ENCODE measurements around the gene RPLP2. TPM values are rescaled to one million over a fixed set of nuclear protein-coding genes. Genes with fewer than 3 reads are reported as not detected.

Gene RPLP2
- total RNA-seq, 2 donors from 2014 or later, result 170 to 221 TPM

- Histone ChIP-seq H3K9me3 (no peaks in the 10 kb centered on the region), H3K36me3 (no peaks in the 10 kb centered on the region), H3K27me3 (replicated peaks; ENCODE audit: insufficient read depth) (peaks cover under 1% of the 10 kb centered on the region), H3K4me1 (ENCODE audit: control insufficient read depth in 1 of 2, low read depth in 2 of 2) (peaks cover 0 to 16% of the 10 kb centered on the region in 2 donors), H3K4me3 (peak overlapping the region; percentile 47), H3K27ac (peak overlapping the region; percentile 15 to 41)
- ATAC-seq (ENCODE audit: insufficient number of reproducible peaks, low FRiP score, low read depth) (peak; percentile 58), DNase-seq (ENCODE audit: low spot score) (peak; percentile 47)
- TF ChIP-seq CTCF (IDR thresholded peaks at IDR 0.05), result peak; percentile 51
These were observed 26.2 kb upstream of the RPLP2 start for GRCh38 chr11:783581-784015.

- Histone ChIP-seq H3K4me3 (no peak overlapping the region), H3K4me1 (ENCODE audit: control insufficient read depth in 1 of 2, low read depth in 2 of 2) (peaks cover 0 to 16% of the 10 kb centered on the region in 2 donors), H3K36me3 (no peaks in the 10 kb centered on the region), H3K9me3 (no peaks in the 10 kb centered on the region), H3K27me3 (replicated peaks; ENCODE audit: insufficient read depth) (peaks cover 8% of the 10 kb centered on the region), H3K27ac (no peak overlapping the region)
- ATAC-seq (ENCODE audit: insufficient number of reproducible peaks, low FRiP score, low read depth) (no peak), DNase-seq (ENCODE audit: low spot score) (no peak)
- no peak for TF ChIP-seq CTCF (IDR thresholded peaks at IDR 0.05)
These were observed 23.3 kb upstream of the RPLP2 start for GRCh38 chr11:786235-787083.

GRCh38 chr11:787084-787675 lies 22.6 kb upstream of the RPLP2 start:
- no peak for TF ChIP-seq CTCF (IDR thresholded peaks at IDR 0.05)
- Histone ChIP-seq H3K4me1 (ENCODE audit: control insufficient read depth in 1 of 2, low read depth in 2 of 2) (peaks cover 0 to 16% of the 10 kb centered on the region in 2 donors), H3K36me3 (no peaks in the 10 kb centered on the region), H3K27me3 (replicated peaks; ENCODE audit: insufficient read depth) (peaks cover 8% of the 10 kb centered on the region), H3K9me3 (no peaks in the 10 kb centered on the region), H3K27ac (no peak overlapping the region), H3K4me3 (no peak overlapping the region)
- DNase-seq (ENCODE audit: low spot score), result no peak
- no peak for ATAC-seq (ENCODE audit: insufficient number of reproducible peaks, low FRiP score, low read depth)

GRCh38 chr11:788009-788640 lies 21.6 kb upstream of the RPLP2 start:
- H3K36me3 ChIP-seq, result no peaks in the 10 kb centered on the region
- H3K27ac ChIP-seq, result no peak overlapping the region
- peaks cover 0 to 9% of the 10 kb centered on the region in 2 donors for H3K4me1 ChIP-seq (ENCODE audit: control insufficient read depth in 1 of 2, low read depth in 2 of 2)
- DNase-seq (ENCODE audit: low spot score) (no peak), ATAC-seq (ENCODE audit: insufficient number of reproducible peaks, low FRiP score, low read depth) (no peak)
- no peaks in the 10 kb centered on the region for H3K9me3 ChIP-seq
- no peak overlapping the region for H3K4me3 ChIP-seq
- peaks cover 8% of the 10 kb centered on the region for H3K27me3 ChIP-seq (replicated peaks; ENCODE audit: insufficient read depth)
- TF ChIP-seq CTCF (IDR thresholded peaks at IDR 0.05), result no peak

Measured in thoracic aorta (tissue), 2 donors.